ENCODE data around the gene TACR2.

DNA sequence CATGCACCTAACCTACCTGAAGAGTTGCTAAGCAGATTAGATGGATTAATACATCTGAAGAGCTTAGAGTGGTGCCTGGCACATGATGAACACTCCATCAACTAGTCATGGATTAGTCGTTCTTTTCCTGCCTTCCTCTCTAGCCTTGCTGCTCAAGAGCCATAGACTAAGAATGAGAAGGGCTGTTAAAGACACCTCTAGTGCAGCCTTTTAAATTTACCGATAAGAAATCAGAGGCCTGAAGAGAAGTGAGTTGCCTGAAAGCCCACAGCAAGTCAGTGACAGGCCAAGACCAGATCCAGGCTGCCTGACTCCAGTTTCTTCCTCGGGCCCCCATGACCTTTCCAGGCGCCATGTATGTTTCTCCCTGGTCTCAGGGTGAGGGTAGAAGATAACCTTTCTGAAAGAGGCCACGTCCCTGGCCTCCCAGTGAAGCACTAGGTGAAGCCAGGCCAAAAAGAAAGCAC, 41.1 kb upstream of the TACR2 start:
- TF ChIP-seq, protein P1, sequence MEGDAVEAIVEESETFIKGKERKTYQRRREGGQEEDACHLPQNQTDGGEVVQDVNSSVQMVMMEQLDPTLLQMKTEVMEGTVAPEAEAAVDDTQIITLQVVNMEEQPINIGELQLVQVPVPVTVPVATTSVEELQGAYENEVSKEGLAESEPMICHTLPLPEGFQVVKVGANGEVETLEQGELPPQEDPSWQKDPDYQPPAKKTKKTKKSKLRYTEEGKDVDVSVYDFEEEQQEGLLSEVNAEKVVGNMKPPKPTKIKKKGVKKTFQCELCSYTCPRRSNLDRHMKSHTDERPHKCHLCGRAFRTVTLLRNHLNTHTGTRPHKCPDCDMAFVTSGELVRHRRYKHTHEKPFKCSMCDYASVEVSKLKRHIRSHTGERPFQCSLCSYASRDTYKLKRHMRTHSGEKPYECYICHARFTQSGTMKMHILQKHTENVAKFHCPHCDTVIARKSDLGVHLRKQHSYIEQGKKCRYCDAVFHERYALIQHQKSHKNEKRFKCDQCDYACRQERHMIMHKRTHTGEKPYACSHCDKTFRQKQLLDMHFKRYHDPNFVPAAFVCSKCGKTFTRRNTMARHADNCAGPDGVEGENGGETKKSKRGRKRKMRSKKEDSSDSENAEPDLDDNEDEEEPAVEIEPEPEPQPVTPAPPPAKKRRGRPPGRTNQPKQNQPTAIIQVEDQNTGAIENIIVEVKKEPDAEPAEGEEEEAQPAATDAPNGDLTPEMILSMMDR (IDR thresholded peaks at IDR 0.05 in 4 of 5, conservative IDR thresholded peaks at IDR 0.05 in 1 of 5) = no peak
- TF ChIP-seq POLR2A (IDR thresholded peaks at IDR 0.05) = no peak
